Measurements from ENCODE around the gene CACNA2D1.

CACNA2D1 gene

DNA sequence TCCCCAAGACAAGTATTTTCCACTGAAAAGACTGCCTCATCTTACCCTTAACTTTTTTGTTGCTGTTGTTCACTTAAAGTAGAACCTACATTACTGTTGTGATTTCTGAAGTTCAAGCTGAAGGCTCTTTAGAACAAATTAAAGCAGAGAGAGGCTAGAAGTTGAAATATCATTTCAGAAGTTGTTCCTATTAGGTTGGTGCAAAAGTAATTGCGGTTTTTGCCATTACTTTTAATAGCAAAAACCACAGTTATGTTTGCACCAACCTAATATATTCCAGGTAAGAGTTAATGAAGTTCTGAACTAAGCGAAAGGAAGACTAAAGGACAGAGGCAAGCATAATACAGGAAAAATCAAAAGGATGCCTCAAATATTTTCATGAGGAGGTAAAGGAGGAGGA lies 153.7 kb downstream of the CACNA2D1 start:
- DNase-seq (ENCODE audit: extremely low read depth, low read depth): no peak
- H3K4me3 ChIP-seq (replicated peaks; ENCODE audit: low read depth, low read length): no peak overlapping the region
- TF ChIP-seq, protein P1, sequence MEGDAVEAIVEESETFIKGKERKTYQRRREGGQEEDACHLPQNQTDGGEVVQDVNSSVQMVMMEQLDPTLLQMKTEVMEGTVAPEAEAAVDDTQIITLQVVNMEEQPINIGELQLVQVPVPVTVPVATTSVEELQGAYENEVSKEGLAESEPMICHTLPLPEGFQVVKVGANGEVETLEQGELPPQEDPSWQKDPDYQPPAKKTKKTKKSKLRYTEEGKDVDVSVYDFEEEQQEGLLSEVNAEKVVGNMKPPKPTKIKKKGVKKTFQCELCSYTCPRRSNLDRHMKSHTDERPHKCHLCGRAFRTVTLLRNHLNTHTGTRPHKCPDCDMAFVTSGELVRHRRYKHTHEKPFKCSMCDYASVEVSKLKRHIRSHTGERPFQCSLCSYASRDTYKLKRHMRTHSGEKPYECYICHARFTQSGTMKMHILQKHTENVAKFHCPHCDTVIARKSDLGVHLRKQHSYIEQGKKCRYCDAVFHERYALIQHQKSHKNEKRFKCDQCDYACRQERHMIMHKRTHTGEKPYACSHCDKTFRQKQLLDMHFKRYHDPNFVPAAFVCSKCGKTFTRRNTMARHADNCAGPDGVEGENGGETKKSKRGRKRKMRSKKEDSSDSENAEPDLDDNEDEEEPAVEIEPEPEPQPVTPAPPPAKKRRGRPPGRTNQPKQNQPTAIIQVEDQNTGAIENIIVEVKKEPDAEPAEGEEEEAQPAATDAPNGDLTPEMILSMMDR (IDR thresholded peaks at IDR 0.05; ENCODE audit: low read depth, low read length, missing control alignments): no peak

DNA sequence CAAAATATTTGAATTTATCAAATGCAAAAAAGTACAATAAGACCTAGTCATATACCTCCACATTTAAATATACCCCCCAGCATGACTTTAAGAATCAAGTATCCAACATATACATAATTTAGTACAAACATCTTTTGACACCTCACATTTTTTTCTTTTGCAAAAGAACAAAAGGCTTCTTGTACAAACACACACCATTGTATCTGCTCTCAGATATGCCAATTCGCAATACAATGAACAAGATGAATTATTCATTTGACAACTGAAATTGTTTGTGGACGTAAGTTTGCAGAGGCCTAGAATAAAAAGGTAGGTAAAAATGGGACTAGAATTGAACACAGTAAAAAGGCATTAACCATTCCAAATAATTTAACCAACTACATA lies 154.4 kb downstream of the CACNA2D1 start:
- TF ChIP-seq, protein P1 (IDR thresholded peaks at IDR 0.05; ENCODE audit: low read depth, low read length, missing control alignments): no peak
- DNase-seq (ENCODE audit: extremely low read depth, low read depth): no peak
- H3K4me3 ChIP-seq (replicated peaks; ENCODE audit: low read depth, low read length): no peak overlapping the region

DNA sequence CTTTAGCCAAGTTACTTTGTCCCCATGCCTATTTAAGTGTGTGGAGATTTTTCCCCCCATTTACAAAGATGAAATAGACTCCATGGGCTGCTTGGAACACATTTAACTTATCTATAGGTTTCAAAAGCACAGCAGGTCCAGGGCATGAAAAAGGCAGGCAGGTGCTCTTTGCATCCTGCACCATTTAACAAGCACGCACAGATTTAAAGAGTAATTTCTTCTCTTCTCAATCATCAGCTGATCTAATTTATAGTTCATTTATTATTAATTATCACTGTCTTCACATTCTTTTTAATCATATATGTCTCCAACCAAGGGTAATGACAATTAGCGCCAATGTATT lies 156.8 kb downstream of the CACNA2D1 start:
- no peak overlapping the region for H3K4me3 ChIP-seq (replicated peaks; ENCODE audit: low read depth, low read length)
- no peak for DNase-seq (ENCODE audit: extremely low read depth, low read depth)
- TF ChIP-seq, protein P1 (IDR thresholded peaks at IDR 0.05; ENCODE audit: low read depth, low read length, missing control alignments): no peak

DNA sequence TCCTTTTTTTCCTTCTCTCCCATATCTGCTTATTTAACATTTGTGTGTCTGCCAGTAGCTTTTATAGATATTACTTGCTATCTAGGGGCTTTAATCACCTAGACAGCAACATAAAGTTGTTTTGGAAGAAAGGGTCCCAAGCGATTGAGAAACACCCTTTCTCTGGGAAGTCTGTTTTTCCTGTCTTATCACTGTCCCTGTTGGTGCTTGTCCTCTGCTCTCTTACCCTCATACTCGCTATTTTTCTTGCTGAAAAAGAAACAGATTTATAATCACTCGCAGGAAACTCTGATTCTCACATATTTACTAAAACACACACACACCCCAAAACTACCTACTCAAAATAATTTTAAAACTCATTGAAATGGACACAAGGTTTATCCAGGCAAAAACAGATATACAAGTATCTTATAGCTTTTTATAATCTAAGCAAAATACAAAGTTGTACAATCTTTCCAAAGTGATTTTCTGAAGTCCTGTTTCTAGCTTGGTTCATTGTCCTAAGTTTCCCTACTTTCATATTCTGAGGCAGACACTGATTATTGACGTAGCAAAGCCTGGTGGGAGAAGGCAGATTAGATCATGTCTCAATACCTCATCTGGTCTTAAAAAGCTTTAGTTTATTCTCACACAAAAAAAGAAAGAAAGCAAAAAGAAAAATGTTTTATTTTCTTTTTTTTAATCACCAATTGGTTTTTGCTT lies 157.3 kb downstream of the CACNA2D1 start:
- H3K4me3 ChIP-seq (replicated peaks; ENCODE audit: low read depth, low read length): no peak overlapping the region
- DNase-seq (ENCODE audit: extremely low read depth, low read depth): no peak
- TF ChIP-seq, protein P1 (IDR thresholded peaks at IDR 0.05; ENCODE audit: low read depth, low read length, missing control alignments): no peak

DNA sequence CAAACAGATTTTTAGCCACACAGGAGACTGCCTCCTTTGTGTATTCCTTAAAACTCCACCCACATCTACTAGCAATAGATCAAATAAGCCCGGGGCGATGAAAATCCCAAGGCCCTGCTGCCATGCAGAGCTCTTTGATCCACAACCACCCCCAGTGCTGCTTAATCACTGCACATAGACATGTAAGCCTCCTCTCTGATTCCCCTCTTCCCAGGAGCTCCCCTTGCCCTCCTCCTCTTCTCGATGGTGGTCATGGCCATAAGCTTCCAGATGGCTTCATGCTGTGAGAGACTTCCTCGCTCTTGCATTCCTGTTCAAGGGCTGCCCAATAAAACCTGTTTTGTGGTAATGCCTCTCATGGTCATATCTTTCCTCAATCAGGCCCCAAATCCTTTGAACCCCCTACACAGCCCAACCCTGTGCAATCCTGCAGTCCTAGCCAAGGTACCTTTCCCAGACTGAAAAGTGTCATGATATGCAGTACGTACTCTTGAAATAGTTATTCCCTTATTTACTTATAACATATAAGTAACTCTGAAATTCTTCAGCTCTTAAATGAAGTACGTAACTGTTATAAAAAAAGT lies 158.5 kb downstream of the CACNA2D1 start:
- TF ChIP-seq, protein P1 (IDR thresholded peaks at IDR 0.05; ENCODE audit: low read depth, low read length, missing control alignments): no peak
- DNase-seq (ENCODE audit: extremely low read depth, low read depth): no peak
- H3K4me3 ChIP-seq (replicated peaks; ENCODE audit: low read depth, low read length): no peak overlapping the region

DNA sequence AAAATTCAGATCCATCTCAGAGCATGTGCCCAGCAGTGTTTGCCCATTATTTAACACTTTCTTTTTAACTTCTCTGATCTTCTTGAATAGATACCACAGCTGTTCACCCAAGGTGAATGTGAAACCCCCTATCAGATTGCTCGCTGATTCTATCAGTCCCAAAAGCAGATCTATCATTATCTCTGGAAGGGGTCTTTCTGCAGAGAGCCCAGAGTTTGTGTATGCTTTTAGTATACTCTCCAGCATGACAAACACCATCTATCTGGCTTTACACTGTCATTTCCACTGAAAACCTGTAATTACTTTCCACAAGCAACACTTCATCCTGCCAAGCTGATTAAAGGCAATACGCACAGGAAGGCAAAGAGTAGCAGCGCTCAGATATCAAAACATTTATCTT lies 168.2 kb downstream of the CACNA2D1 start:
- TF ChIP-seq, protein P1 (IDR thresholded peaks at IDR 0.05; ENCODE audit: low read depth, low read length, missing control alignments): no peak
- no peak overlapping the region for H3K4me3 ChIP-seq (replicated peaks; ENCODE audit: low read depth, low read length)
- DNase-seq (ENCODE audit: extremely low read depth, low read depth): no peak

DNA sequence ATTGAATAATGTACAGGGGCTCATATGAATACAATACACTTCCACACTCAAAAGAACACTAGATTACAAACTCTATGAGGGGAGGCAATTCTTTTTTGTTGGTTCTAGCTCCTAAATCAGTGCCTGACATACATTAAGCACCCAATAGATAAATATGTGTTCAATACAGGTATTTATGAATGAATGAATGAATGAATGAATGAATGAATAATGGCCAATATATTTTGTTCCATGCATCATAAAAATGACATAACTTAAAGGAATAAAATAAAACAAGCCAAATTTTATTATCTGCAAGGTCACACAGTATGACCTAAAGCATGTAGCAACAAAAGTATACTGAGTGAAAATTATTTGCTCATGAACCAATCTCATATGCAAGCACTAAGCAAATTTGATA lies 168.9 kb downstream of the CACNA2D1 start:
- TF ChIP-seq, protein P1 (IDR thresholded peaks at IDR 0.05; ENCODE audit: low read depth, low read length, missing control alignments): no peak

More for the DNA sequence above, 168.9 kb downstream of the CACNA2D1 start:
- no peak overlapping the region for H3K4me3 ChIP-seq (replicated peaks; ENCODE audit: low read depth, low read length)
- no peak for DNase-seq (ENCODE audit: extremely low read depth, low read depth)
